ENCODE measurements around the gene DIP2C. TPM values are rescaled to one million over a fixed set of nuclear protein-coding genes. Genes with fewer than 3 reads are reported as not detected.

Gene DIP2C
- total RNA-seq, 1 donor from 2014 or later, result 0.53 TPM

DNA sequence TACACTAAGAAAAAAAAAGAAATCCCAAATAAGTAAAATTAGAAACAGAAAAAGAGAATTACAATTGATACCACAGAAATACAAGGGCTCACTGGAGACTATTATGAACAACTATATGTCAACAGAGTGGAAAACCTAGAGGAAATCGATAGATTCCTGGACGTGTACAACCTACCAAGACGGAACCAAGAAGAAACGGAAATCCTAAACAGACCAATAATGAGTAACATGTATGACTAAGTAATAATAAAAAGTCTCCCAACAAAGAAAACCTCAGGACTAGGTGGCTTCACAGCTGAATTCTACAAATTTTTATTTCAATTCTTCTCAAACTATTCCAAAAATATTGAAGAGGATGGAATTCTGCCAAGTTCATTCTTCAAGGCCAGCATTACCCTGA lies 13.9 kb downstream of the DIP2C start:
- TF ChIP-seq, protein P1, sequence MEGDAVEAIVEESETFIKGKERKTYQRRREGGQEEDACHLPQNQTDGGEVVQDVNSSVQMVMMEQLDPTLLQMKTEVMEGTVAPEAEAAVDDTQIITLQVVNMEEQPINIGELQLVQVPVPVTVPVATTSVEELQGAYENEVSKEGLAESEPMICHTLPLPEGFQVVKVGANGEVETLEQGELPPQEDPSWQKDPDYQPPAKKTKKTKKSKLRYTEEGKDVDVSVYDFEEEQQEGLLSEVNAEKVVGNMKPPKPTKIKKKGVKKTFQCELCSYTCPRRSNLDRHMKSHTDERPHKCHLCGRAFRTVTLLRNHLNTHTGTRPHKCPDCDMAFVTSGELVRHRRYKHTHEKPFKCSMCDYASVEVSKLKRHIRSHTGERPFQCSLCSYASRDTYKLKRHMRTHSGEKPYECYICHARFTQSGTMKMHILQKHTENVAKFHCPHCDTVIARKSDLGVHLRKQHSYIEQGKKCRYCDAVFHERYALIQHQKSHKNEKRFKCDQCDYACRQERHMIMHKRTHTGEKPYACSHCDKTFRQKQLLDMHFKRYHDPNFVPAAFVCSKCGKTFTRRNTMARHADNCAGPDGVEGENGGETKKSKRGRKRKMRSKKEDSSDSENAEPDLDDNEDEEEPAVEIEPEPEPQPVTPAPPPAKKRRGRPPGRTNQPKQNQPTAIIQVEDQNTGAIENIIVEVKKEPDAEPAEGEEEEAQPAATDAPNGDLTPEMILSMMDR (IDR thresholded peaks at IDR 0.05; ENCODE audit: insufficient read depth, low read length, severe bottlenecking), result no peak
- Histone ChIP-seq H3K4me3 (ENCODE audit: low read depth, low read length) (no peak overlapping the region), H3K27me3 (ENCODE audit: control insufficient read depth, insufficient read depth, low read length) (no peaks in the 10 kb centered on the region), H3K36me3 (ENCODE audit: control insufficient read depth, insufficient read depth, low read length) (no peaks in the 10 kb centered on the region)
- no peak for FAIRE-seq
- no peak for DNase-seq (ENCODE audit: low read depth)

- FAIRE-seq (no peak), DNase-seq (ENCODE audit: low read depth) (no peak)
- Histone ChIP-seq H3K4me3 (ENCODE audit: low read depth, low read length) (no peak overlapping the region), H3K36me3 (ENCODE audit: control insufficient read depth, insufficient read depth, low read length) (no peaks in the 10 kb centered on the region), H3K27me3 (ENCODE audit: control insufficient read depth, insufficient read depth, low read length) (no peaks in the 10 kb centered on the region)
- TF ChIP-seq, protein P1 (IDR thresholded peaks at IDR 0.05; ENCODE audit: insufficient read depth, low read length, severe bottlenecking), result no peak
Measured at GRCh38 chr10:673492-673891, 16.0 kb downstream of the DIP2C start.

- FAIRE-seq, result no peak
- Histone ChIP-seq H3K4me3 (ENCODE audit: low read depth, low read length) (no peak overlapping the region), H3K27me3 (ENCODE audit: control insufficient read depth, insufficient read depth, low read length) (no peaks in the 10 kb centered on the region), H3K36me3 (ENCODE audit: control insufficient read depth, insufficient read depth, low read length) (no peaks in the 10 kb centered on the region)
- no peak for DNase-seq (ENCODE audit: low read depth)
- TF ChIP-seq, protein P1 (IDR thresholded peaks at IDR 0.05; ENCODE audit: insufficient read depth, low read length, severe bottlenecking), result no peak
Measured at GRCh38 chr10:672992-673391, 16.5 kb downstream of the DIP2C start.

- Histone ChIP-seq H3K4me3 (ENCODE audit: low read depth, low read length) (no peak overlapping the region), H3K36me3 (ENCODE audit: control insufficient read depth, insufficient read depth, low read length) (no peaks in the 10 kb centered on the region), H3K27me3 (ENCODE audit: control insufficient read depth, insufficient read depth, low read length) (no peaks in the 10 kb centered on the region)
- DNase-seq (ENCODE audit: low read depth) (no peak), FAIRE-seq (peak; percentile 55)
- TF ChIP-seq, protein P1 (IDR thresholded peaks at IDR 0.05; ENCODE audit: insufficient read depth, low read length, severe bottlenecking), result no peak
Measured at GRCh38 chr10:672203-672602, 17.3 kb downstream of the DIP2C start.

DNA sequence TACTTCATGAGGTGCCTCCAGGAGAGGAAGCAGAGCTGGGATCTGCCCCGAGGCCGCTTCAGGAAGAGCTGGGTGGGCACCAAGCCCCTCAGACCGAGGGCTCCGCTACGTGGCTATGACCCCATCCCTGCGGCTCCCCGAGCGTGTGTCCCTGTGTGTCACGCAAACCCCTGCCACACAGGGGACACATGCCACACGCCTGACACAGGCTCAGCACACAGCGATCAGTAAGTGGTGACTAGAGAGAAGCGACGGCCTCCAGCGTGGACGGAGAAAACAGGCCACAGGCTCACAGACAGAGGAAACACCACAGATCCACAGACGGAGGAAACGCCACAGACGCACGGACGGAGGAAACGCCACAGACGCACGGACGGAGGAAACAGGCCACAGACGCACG lies 18.5 kb downstream of the DIP2C start:
- TF ChIP-seq, protein P1 (IDR thresholded peaks at IDR 0.05; ENCODE audit: insufficient read depth, low read length, severe bottlenecking), result no peak
- H3K36me3 ChIP-seq (ENCODE audit: control insufficient read depth, insufficient read depth, low read length), result no peaks in the 10 kb centered on the region
- no peak for FAIRE-seq

GRCh38 chr10:670038-670437 lies 19.4 kb downstream of the DIP2C start:
- FAIRE-seq (peak; percentile 73), DNase-seq (ENCODE audit: low read depth) (no peak)
- TF ChIP-seq, protein P1 (IDR thresholded peaks at IDR 0.05; ENCODE audit: insufficient read depth, low read length, severe bottlenecking), result no peak

More for the DNA sequence above, 18.5 kb downstream of the DIP2C start:
- Histone ChIP-seq H3K27me3 (ENCODE audit: control insufficient read depth, insufficient read depth, low read length) (no peaks in the 10 kb centered on the region), H3K4me3 (ENCODE audit: low read depth, low read length) (no peak overlapping the region)
- no peak for DNase-seq (ENCODE audit: low read depth)

More at GRCh38 chr10:670038-670437, 19.4 kb downstream of the DIP2C start:
- Histone ChIP-seq H3K36me3 (ENCODE audit: control insufficient read depth, insufficient read depth, low read length) (no peaks in the 10 kb centered on the region), H3K27me3 (ENCODE audit: control insufficient read depth, insufficient read depth, low read length) (no peaks in the 10 kb centered on the region), H3K4me3 (ENCODE audit: low read depth, low read length) (no peak overlapping the region)

Data from bronchial epithelial cell (primary cell).